K562 (cell line): ENCODE data around the gene SLC38A10. TPM values are rescaled to one million over a fixed set of nuclear protein-coding genes. Genes with fewer than 3 reads are reported as not detected.

ENCODE experiments used
- ATAC-seq: fragments of 200-7000 bp; cut with Tn5 transposase; 3 replicates; pipeline ENCODE4 v1.9.1; 2020; ENCODE audit warnings: moderate library complexity
- BruUV-seq: library from RNA; stranded (reverse); fragments of 400-500 nt; replicated peaks from 2 replicates; lab custom pipeline; 2021; lab: Mats Ljungman, UMichigan
- CTCF ChIA-PET: fragments of 300-600 bp; formaldehyde crosslinking; extraction: SDS; loops from one replicate; lab custom pipeline; 2021; ENCODE audit warnings: low intra/inter-chr PET ratio; lab: Yijun Ruan, JAX
- POLR2A ChIA-PET: fragments of 300-600, 350-650 bp; sonication (Branson Sonifier 250); formaldehyde crosslinking; extraction: SDS; loops from one replicate; lab custom pipeline; 2021; ENCODE audit warnings: antibody characterized with exemption, inconsistent platforms; lab: Yijun Ruan, JAX
- DNase-seq, 4 experiments: peaks; one replicate each; pipeline versions ENCODE4 v3.0.0 to v3.0.0-alpha.2; 2011 to 2018; ENCODE audit warnings: low spot score in 3 of 4, mixed read lengths in 3 of 4; ENCODE audit errors: extremely low read depth in 1 of 4
- FAIRE-seq: peaks from 2 replicates; lab custom pipeline; 2011; peaks lifted over from hg19 to GRCh38; lab: Jason Lieb, UNC
- H2AFZ ChIP-seq: 2 replicates; pipeline ENCODE4 v1.6.0; 2011; ENCODE audit warnings: low read depth, low read length, control low read depth, inconsistent platforms
- H3K27ac ChIP-seq: fragments of 200-600 bp; 3 replicates; pipeline ENCODE4 v1.8.0; 2011; ENCODE audit warnings: low read depth, mild to moderate bottlenecking, control low read depth, inconsistent platforms, low read length, moderate library complexity, mixed read lengths; ENCODE audit errors: extremely low read depth
- H3K27me3 ChIP-seq, 2 experiments: fragments of 300-600 bp in 1 of 2; 2 replicates in 1 of 2; 3 replicates in 1 of 2; pipeline versions ENCODE4 v1.6.0 to v1.8.0; 2011; ENCODE audit warnings: inconsistent platforms in 2 of 2, low read length in 2 of 2, mild to moderate bottlenecking in 1 of 2, mixed read lengths in 1 of 2, moderate library complexity in 1 of 2; ENCODE audit not compliant: control insufficient read depth in 2 of 2, insufficient read depth in 2 of 2
- H3K36me3 ChIP-seq: fragments of 300-600 bp; 3 replicates; pipeline ENCODE4 v1.8.0; 2011; ENCODE audit warnings: mild to moderate bottlenecking, low read length, inconsistent platforms; ENCODE audit not compliant: control insufficient read depth, insufficient read depth
- H3K4me1 ChIP-seq, 2 experiments: fragments of 200-600 bp in 1 of 2; replicated peaks in 1 of 2; 2 replicates in 1 of 2; 3 replicates in 1 of 2; pipeline versions ENCODE4 v1.5.1 to v1.8.0; 2011; ENCODE audit warnings: inconsistent platforms in 2 of 2, low read length in 2 of 2, mild to moderate bottlenecking in 1 of 2, mixed read lengths in 1 of 2, moderate library complexity in 1 of 2; ENCODE audit not compliant: control insufficient read depth in 2 of 2, insufficient read depth in 2 of 2
- H3K4me2 ChIP-seq: 2 replicates; pipeline ENCODE4 v1.6.1; 2011; ENCODE audit warnings: low read length, control low read depth, inconsistent platforms, mixed read lengths; ENCODE audit not compliant: insufficient read depth
- H3K4me3 ChIP-seq: fragments of 200-600 bp; sonication (generic), shearing (Covaris generic); 2 replicates; pipeline ENCODE4 v1.5.1; 2016; ENCODE audit warnings: control low read depth, inconsistent platforms
- H3K79me2 ChIP-seq: fragments of 200-600 bp; 3 replicates; pipeline ENCODE4 v1.8.0; 2011; ENCODE audit warnings: low read length, inconsistent platforms; ENCODE audit not compliant: control insufficient read depth, insufficient read depth
- H3K9ac ChIP-seq, 2 experiments: 2 replicates each; pipeline versions ENCODE4 v1.6.0 to v1.6.1; 2011; ENCODE audit warnings: low read depth in 2 of 2, low read length in 2 of 2, control low read depth in 1 of 2, inconsistent platforms in 1 of 2, mild to moderate bottlenecking in 1 of 2, mixed read lengths in 1 of 2; ENCODE audit not compliant: insufficient read depth in 1 of 2
- H3K9me1 ChIP-seq: one replicate; pipeline ENCODE4 v1.6.0; 2011; ENCODE audit warnings: inconsistent platforms, mild to moderate bottlenecking, low read length, moderate library complexity; ENCODE audit not compliant: control insufficient read depth, insufficient read depth
- H3K9me3 ChIP-seq: replicated peaks from 2 replicates; pipeline ENCODE4 v1.5.1; 2011; ENCODE audit warnings: low read depth, low read length, inconsistent platforms; ENCODE audit not compliant: control insufficient read depth, insufficient read depth
- H4K20me1 ChIP-seq: replicated peaks from 2 replicates; pipeline ENCODE4 v1.6.1; 2011; ENCODE audit warnings: low read length, inconsistent platforms, mixed read lengths; ENCODE audit not compliant: control insufficient read depth, insufficient read depth
- ETV1 ChIP-seq: fragments of 450-650 bp; conservative IDR thresholded peaks from 2 replicates; pipeline ENCODE4 v1.6.1; 2016; ENCODE audit warnings: missing genetic modification characterization, control low read depth, low read depth, missing compliant biosample characterization
- KDM1A ChIP-seq, 2 experiments: fragments of 450-650 bp; IDR thresholded peaks; 2 replicates each; pipeline ENCODE4 v1.6.1; 2016; ENCODE audit warnings: mild to moderate bottlenecking in 2 of 2
- WGBS: fragments of 100-300 bp; shearing (Covaris generic); methylation state at CpG from one replicate; pipeline ENCODE4 v1.1.6; 2016; ENCODE audit warnings: low coverage, mixed read lengths; ENCODE audit not compliant: insufficient coverage; ENCODE audit errors: missing lambda C conversion rate; 5-methylcytosine and 5-hydroxymethylcytosine counted together
- in situ Hi-C: fragments of 300-500 bp; cut with MboI; formaldehyde crosslinking; loops from 4 replicates; pipeline ENCODE4 v1.15.0; 2018; ENCODE audit warnings: inconsistent platforms, mixed read lengths
- intact Hi-C: fragments of 100-400 bp; cut with micrococcal nuclease; formaldehyde crosslinking; loops from 2 replicates; pipeline ENCODE4 v1.14.2; 2022
- polyA plus RNA-seq, 8 experiments: library from polyadenylated mRNA; depleted of rRNA in 4 of 8; stranded (reverse) in 5 of 8; unstranded in 3 of 8; fragments of >200 nt; fragmentation: Nextera tagmentation in 2 of 8; fragmentation: Illumina TruSeq in 1 of 8; extraction: Ambion mirVana in 2 of 8; extraction: Trizol in 1 of 8; gene quantifications; 2 replicates each; pipeline versions ENCODE4 v1.2.1 to v1.2.3, GENCODE V29; 2011 to 2014; ENCODE audit warnings: inconsistent platforms in 1 of 8, missing spikeins in 1 of 8
- total RNA-seq, 7 experiments: library from RNA; depleted of rRNA in 6 of 7; stranded (reverse); fragments of >200 nt in 6 of 7; fragmentation: Illumina TruSeq in 2 of 7; extraction: Trizol in 2 of 7; gene quantifications; 2 replicates each; pipeline versions ENCODE4 v1.2.1 to v1.2.3, GENCODE V29; 2011 to 2021; ENCODE audit warnings: low replicate concordance in 1 of 7
- TF ChIP-seq, protein P1 (sequence below): sonication (generic); formaldehyde crosslinking; IDR thresholded peaks from 2 replicates; pipeline ENCODE4 v1.9.0; 2022; ENCODE audit warnings: mild to moderate bottlenecking, missing genetic modification reagents
- TF ChIP-seq, protein P2 (sequence below): sonication (generic); formaldehyde crosslinking; IDR thresholded peaks from 2 replicates; pipeline ENCODE4 v1.8.1; 2023; ENCODE audit warnings: mild to moderate bottlenecking, missing genetic modification reagents
- TF ChIP-seq, protein P3 (sequence below): sonication (generic); formaldehyde crosslinking; IDR thresholded peaks from 2 replicates; pipeline ENCODE4 v1.8.0; 2023; ENCODE audit warnings: mild to moderate bottlenecking, missing genetic modification reagents

SLC38A10 gene
- total and polyA plus RNA-seq, 9 of the 15 experiments (the other 6 are each of a cell fraction or from before 2014, with no cell fraction given), result 0.45 to 54.2 (median 13.8) TPM

DNA sequence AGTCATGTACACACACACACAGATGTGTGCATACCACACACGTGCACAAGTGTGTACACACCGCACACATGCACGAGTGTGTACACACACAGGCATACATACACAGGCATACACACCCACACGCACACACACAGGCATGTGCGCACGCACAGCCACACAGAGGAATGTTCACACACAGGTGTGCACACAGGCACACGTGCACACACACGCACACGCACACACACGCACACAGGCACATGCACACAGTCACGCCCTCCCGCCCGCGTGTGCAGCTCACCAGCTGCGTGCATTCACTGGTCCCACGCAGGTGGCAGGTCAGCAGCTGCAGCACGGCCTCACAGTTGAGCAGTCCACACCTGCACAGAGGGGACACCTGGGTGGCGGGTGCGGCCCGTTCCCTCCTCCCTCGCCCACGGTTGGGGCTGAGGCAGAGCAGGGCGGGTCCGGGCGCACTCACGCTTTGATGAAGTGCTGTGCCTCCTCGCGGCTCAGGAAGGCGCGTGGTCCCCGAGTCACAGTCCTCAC, 63.9 kb downstream of the SLC38A10 start:
- BruUV-seq, result no TSS peak
- Histone ChIP-seq H3K4me2 (no peak overlapping the region), H3K4me3 (no peak overlapping the region), H3K27me3 (no peaks in the 10 kb centered on the region), H2AFZ (no peak overlapping the region), H4K20me1 (peaks cover 31% of the 10 kb centered on the region), H3K9me3 (no peaks in the 10 kb centered on the region), H3K9ac (peak overlapping the region in 1 of 2 experiments; percentile 45; a peak in 1 of 4 replicates), H3K36me3 (peaks cover 29% of the 10 kb centered on the region; the same call in 2 of the 3 replicates), H3K79me2 (no peaks in the 10 kb centered on the region; the same call in 2 of the 3 replicates), H3K27ac (no peak overlapping the region)
- in situ Hi-C loops, result loop anchor here (25.0 kb wide), 1 partner anchor 94 kb away; no protein-coding TSS in a partner anchor
- FAIRE-seq (no peak), ATAC-seq (no peak)
- WGBS, result 91% methylated on average over 15 of the region's 31 CpGs
- TF ChIP-seq, protein P1, sequence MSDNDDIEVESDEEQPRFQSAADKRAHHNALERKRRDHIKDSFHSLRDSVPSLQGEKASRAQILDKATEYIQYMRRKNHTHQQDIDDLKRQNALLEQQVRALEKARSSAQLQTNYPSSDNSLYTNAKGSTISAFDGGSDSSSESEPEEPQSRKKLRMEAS (CRISPR knock-in tag), result peak; percentile 56
- TF ChIP-seq, protein P2, sequence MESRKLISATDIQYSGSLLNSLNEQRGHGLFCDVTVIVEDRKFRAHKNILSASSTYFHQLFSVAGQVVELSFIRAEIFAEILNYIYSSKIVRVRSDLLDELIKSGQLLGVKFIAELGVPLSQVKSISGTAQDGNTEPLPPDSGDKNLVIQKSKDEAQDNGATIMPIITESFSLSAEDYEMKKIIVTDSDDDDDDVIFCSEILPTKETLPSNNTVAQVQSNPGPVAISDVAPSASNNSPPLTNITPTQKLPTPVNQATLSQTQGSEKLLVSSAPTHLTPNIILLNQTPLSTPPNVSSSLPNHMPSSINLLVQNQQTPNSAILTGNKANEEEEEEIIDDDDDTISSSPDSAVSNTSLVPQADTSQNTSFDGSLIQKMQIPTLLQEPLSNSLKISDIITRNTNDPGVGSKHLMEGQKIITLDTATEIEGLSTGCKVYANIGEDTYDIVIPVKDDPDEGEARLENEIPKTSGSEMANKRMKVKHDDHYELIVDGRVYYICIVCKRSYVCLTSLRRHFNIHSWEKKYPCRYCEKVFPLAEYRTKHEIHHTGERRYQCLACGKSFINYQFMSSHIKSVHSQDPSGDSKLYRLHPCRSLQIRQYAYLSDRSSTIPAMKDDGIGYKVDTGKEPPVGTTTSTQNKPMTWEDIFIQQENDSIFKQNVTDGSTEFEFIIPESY (CRISPR knock-in tag), result peak; percentile 82
- no peak for TF ChIP-seq ETV1
- TF ChIP-seq, protein P3, sequence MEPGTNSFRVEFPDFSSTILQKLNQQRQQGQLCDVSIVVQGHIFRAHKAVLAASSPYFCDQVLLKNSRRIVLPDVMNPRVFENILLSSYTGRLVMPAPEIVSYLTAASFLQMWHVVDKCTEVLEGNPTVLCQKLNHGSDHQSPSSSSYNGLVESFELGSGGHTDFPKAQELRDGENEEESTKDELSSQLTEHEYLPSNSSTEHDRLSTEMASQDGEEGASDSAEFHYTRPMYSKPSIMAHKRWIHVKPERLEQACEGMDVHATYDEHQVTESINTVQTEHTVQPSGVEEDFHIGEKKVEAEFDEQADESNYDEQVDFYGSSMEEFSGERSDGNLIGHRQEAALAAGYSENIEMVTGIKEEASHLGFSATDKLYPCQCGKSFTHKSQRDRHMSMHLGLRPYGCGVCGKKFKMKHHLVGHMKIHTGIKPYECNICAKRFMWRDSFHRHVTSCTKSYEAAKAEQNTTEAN, result 0 out of 2 replicates have a peak, but pooled peaks have one; percentile 29
- peak in 1 of 2 experiments; percentile 95; a peak in 2 of 4 replicates for TF ChIP-seq KDM1A (IDR thresholded peaks at IDR 0.05)
- TF ChIP-seq, all 486 proteins: peak for 4
- Histone ChIP-seq H3K9me1 (peaks cover 9% of the 10 kb centered on the region), H3K4me1 (peaks cover 25 to 66% of the 10 kb centered on the region in 2 experiments)
- intact Hi-C loops, result loop anchor here (10.0 kb wide), 1 partner anchor 216 kb away; no protein-coding TSS in a partner anchor
- DNase-seq, result peak in 1 of 4 experiments; percentile 17
- CTCF ChIA-PET, result interaction anchor here (0.6 to 1.6 kb wide), 4 partner anchors 88 to 198 kb away, joined by 3 to 8 read pairs (median 3); no protein-coding TSS in a partner anchor
- POLR2A ChIA-PET, result interaction anchor here (0.6 kb wide), 1 partner anchor 10 kb away, joined by 3 read pairs; no protein-coding TSS in a partner anchor
